DOHH2 (cell line): ENCODE results near the gene DENND4C.

Experiments
- H3F3A ChIP-seq: fragments of 200-600 bp; sonication (generic), shearing (Covaris generic); 2 replicates; pipeline ENCODE4 v1.6.0; 2016; ENCODE audit warnings: antibody characterized with exemption, mild to moderate bottlenecking; ENCODE audit not compliant: control insufficient read depth, insufficient read depth
- H3K27ac ChIP-seq: fragments of 200-600 bp; sonication (generic); 2 replicates; pipeline ENCODE4 v1.5.1; 2014; ENCODE audit warnings: low read depth, mild to moderate bottlenecking, low read length, moderate library complexity
- H3K27me3 ChIP-seq: fragments of 200-600 bp; sonication (generic); 2 replicates; pipeline ENCODE4 v1.6.1; 2014; ENCODE audit warnings: mild to moderate bottlenecking, low read length, mixed read lengths; ENCODE audit not compliant: control insufficient read depth
- H3K36me3 ChIP-seq: fragments of 200-600 bp; sonication (generic); 2 replicates; pipeline ENCODE4 v1.6.1; 2014; ENCODE audit warnings: mild to moderate bottlenecking, low read length, moderate library complexity, mixed read lengths; ENCODE audit not compliant: control insufficient read depth
- H3K4me1 ChIP-seq: fragments of 200-600 bp; sonication (generic); 2 replicates; pipeline ENCODE4 v1.6.1; 2014; ENCODE audit warnings: mild to moderate bottlenecking, low read length, mixed read lengths; ENCODE audit not compliant: control insufficient read depth
- H3K4me2 ChIP-seq: fragments of 200-600 bp; sonication (generic); 2 replicates; pipeline ENCODE4 v1.6.0; 2014; ENCODE audit warnings: mild to moderate bottlenecking, low read length, moderate library complexity
- H3K4me3 ChIP-seq: fragments of 200-600 bp; sonication (generic); 2 replicates; pipeline ENCODE4 v1.5.1; 2014; ENCODE audit warnings: mild to moderate bottlenecking, low read length, mixed read lengths
- H3K79me2 ChIP-seq: fragments of 200-600 bp; sonication (generic); 2 replicates; pipeline ENCODE4 v1.6.1; 2014; ENCODE audit warnings: mild to moderate bottlenecking, low read length, mixed read lengths; ENCODE audit not compliant: control insufficient read depth
- H3K9me2 ChIP-seq: fragments of 200-600 bp; sonication (generic); replicated peaks from 2 replicates; pipeline ENCODE4 v1.6.1; 2014; ENCODE audit warnings: mild to moderate bottlenecking, low read length, mixed read lengths; ENCODE audit not compliant: control insufficient read depth
- H3K9me3 ChIP-seq: fragments of 200-600 bp; sonication (generic); 2 replicates; pipeline ENCODE4 v1.6.1; 2014; ENCODE audit warnings: antibody characterized with exemption, low read length, mixed read lengths; ENCODE audit not compliant: control insufficient read depth, insufficient read depth
- H4K20me1 ChIP-seq: fragments of 200-600 bp; sonication (generic); 2 replicates; pipeline ENCODE4 v1.6.0; 2014; ENCODE audit warnings: low read depth, mild to moderate bottlenecking, antibody characterized with exemption, low read length, moderate library complexity; ENCODE audit not compliant: control insufficient read depth, insufficient read depth
- CTCF ChIP-seq: fragments of 200-600 bp; sonication (generic); IDR thresholded peaks from one replicate; pipeline ENCODE4 v1.5.1; 2014; ENCODE audit warnings: antibody characterized with exemption, mild to moderate bottlenecking, low read depth, low read length; ENCODE audit not compliant: poor library complexity, severe bottlenecking
- EZH2phosphoT487 ChIP-seq: fragments of 200-600 bp; sonication (generic); IDR thresholded peaks from 2 replicates; pipeline ENCODE4 v1.6.1; 2017; ENCODE audit warnings: borderline replicate concordance, mild to moderate bottlenecking, antibody characterized with exemption, low read length, moderate library complexity, mixed read lengths

Gene DENND4C

DNA sequence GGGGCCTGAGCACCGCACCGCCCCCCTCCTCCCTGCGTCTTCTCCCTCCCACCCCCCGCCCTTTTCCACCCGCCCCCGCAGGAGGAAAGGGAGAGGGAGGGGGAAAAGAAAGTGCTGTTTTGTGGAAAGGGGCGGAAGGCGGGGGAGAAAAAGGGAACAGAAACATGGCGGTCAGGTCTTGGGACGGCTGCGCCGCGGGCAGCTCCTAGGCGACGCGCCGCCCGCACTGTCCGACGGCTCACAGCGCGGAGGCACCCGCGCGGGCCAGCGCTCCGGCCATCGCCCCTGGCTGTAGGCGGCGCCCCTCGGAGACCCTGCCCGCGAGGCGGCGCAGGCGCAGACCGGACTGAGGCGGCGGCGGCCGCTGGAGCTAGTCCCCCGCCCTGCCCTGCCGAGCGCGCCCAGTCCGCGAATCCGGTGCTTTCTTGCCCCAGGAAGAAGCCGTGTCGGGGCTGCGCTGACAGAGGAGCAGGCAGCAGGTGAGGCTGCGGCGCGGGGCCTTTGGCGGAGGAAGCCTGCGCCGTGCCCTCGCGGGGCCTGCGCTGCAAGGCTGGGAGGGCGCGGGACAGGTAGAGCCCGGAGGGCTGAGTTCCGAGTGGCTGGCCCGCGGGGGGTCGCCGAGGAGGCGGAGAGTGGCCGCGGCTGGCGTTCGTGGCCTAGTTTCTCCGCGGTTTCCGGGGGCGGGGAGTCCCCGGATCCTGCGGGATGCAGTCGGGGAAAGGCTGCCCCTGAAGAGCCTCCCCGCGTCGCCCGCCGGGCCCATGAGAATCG is at the start of gene DENND4C:
DENND4C (plus strand) TSS at position 339 of the 771 bp plus-strand sequence. CDS start 45,482 bp downstream, outside the sequence.
- peaks cover 5% of the 10 kb centered on the region; the same call in 1 of the 2 replicates for H3F3A ChIP-seq
- peak within 1 kb of the TSS; percentile 52 for H3K27ac ChIP-seq
- peaks cover 31% of the 10 kb centered on the region for H3K4me1 ChIP-seq
- peaks cover 8% of the 10 kb centered on the region; the same call in 1 of the 2 replicates for H4K20me1 ChIP-seq
- peak within 1 kb of the TSS; percentile 95 for H3K4me2 ChIP-seq
- no peak for TF ChIP-seq EZH2phosphoT487
- no peak for TF ChIP-seq CTCF
- peak within 1 kb of the TSS; percentile 82 for H3K4me3 ChIP-seq
- H3K36me3 ChIP-seq: no peaks in the 10 kb centered on the region
- no peaks in the 10 kb centered on the region for H3K9me2 ChIP-seq
- peaks cover 47% of the 10 kb centered on the region for H3K79me2 ChIP-seq
- H3K9me3 ChIP-seq: no peaks in the 10 kb centered on the region
- no peaks in the 10 kb centered on the region for H3K27me3 ChIP-seq

GRCh38 chr9:19180991-19181390 is 49.5 kb upstream of the DENND4C start:
- no peaks in the 10 kb centered on the region for H4K20me1 ChIP-seq
- no peaks in the 10 kb centered on the region for H3K36me3 ChIP-seq
- H3K27ac ChIP-seq: no peak overlapping the region
- H3K79me2 ChIP-seq: no peaks in the 10 kb centered on the region
- no peak overlapping the region for H3K4me3 ChIP-seq
- no peaks in the 10 kb centered on the region for H3K27me3 ChIP-seq
- H3K4me2 ChIP-seq: no peak overlapping the region
- no peaks in the 10 kb centered on the region for H3K9me3 ChIP-seq
- no peaks in the 10 kb centered on the region for H3K4me1 ChIP-seq
- TF ChIP-seq CTCF (no peak), EZH2phosphoT487 (no peak)
- H3K9me2 ChIP-seq: no peaks in the 10 kb centered on the region
- H3F3A ChIP-seq: no peaks in the 10 kb centered on the region

GRCh38 chr9:19181561-19181960 is 48.9 kb upstream of the DENND4C start:
- Histone ChIP-seq H3K79me2 (no peaks in the 10 kb centered on the region), H3K9me3 (no peaks in the 10 kb centered on the region), H3K4me3 (no peak overlapping the region), H3K36me3 (no peaks in the 10 kb centered on the region), H3K4me1 (no peaks in the 10 kb centered on the region), H3K9me2 (no peaks in the 10 kb centered on the region), H3K4me2 (no peak overlapping the region), H3K27ac (no peak overlapping the region), H3K27me3 (no peaks in the 10 kb centered on the region), H3F3A (no peaks in the 10 kb centered on the region), H4K20me1 (no peaks in the 10 kb centered on the region)
- TF ChIP-seq EZH2phosphoT487 (no peak), CTCF (no peak)
